Measurements from ENCODE around the gene RGS9.
"Not testable (repeated sequence)": the region's sequence is repeated elsewhere in the genome, so short reads cannot be mapped to it uniquely, and the experiment has no call there.

The RGS9 gene

GRCh38 chr17:65158041-65158440, 20.9 kb downstream of the RGS9 start:
- no peak for DNase-seq

GRCh38 chr17:65158622-65159021, 21.5 kb downstream of the RGS9 start:
- no peak for DNase-seq

- DNase-seq, result no peak
Measured at GRCh38 chr17:65160516-65160915, 23.3 kb downstream of the RGS9 start.

- DNase-seq, result no peak
Measured at GRCh38 chr17:65163990-65164495, 26.9 kb downstream of the RGS9 start.

- no peak for DNase-seq
Measured at GRCh38 chr17:65166787-65167186, 29.6 kb downstream of the RGS9 start.

GRCh38 chr17:65167566-65167965, 30.4 kb downstream of the RGS9 start:
- DNase-seq, result no peak

- no peak for DNase-seq
Measured at GRCh38 chr17:65169691-65170090, 32.5 kb downstream of the RGS9 start.

- DNase-seq, result no peak
Measured at GRCh38 chr17:65170839-65171238, 33.7 kb downstream of the RGS9 start.

GRCh38 chr17:65171752-65172151, 34.6 kb downstream of the RGS9 start:
- DNase-seq, result no peak

- no peak for DNase-seq
Measured at GRCh38 chr17:65172496-65173136, 35.4 kb downstream of the RGS9 start.

- DNase-seq, result no peak
Measured at GRCh38 chr17:65173284-65173793, 36.2 kb downstream of the RGS9 start.

GRCh38 chr17:65173976-65174683, 37.0 kb downstream of the RGS9 start:
- DNase-seq, result no peak

- no peak for DNase-seq
Measured at GRCh38 chr17:65174974-65175373, 37.8 kb downstream of the RGS9 start.

- DNase-seq, result peak in 1 of 2 donors; percentile 9
Measured at GRCh38 chr17:65175952-65176351, 38.8 kb downstream of the RGS9 start.

- no peak for DNase-seq
Measured at GRCh38 chr17:65176646-65177409, 39.7 kb downstream of the RGS9 start.

- no peak for DNase-seq
Measured at GRCh38 chr17:65177901-65178300, 40.7 kb downstream of the RGS9 start.

- not testable (repeated sequence) for DNase-seq
Measured at GRCh38 chr17:65180276-65180675, 43.1 kb downstream of the RGS9 start.

- not testable (repeated sequence) for DNase-seq
Measured at GRCh38 chr17:65180752-65181236, 43.6 kb downstream of the RGS9 start.

- no peak for DNase-seq
Measured at GRCh38 chr17:65181237-65182061, 44.3 kb downstream of the RGS9 start.

GRCh38 chr17:65182233-65182632, 45.1 kb downstream of the RGS9 start:
- DNase-seq, result no peak

- peak in 1 of 2 donors; percentile 8 for DNase-seq
Measured at GRCh38 chr17:65183736-65184135, 46.6 kb downstream of the RGS9 start.

- no peak for DNase-seq
Measured at GRCh38 chr17:65184235-65184959, 47.2 kb downstream of the RGS9 start.

Data from hippocampal formation (tissue), 2 donors.